Measurements from ENCODE around the gene GBGT1.

GBGT1 gene

GRCh38 chr9:133142684-133143622 lies 20.8 kb downstream of the GBGT1 start:
- no peak for DNase-seq

GRCh38 chr9:133141833-133142595 lies 21.7 kb downstream of the GBGT1 start:
- DNase-seq: no peak

GRCh38 chr9:133140606-133141005 lies 23.1 kb downstream of the GBGT1 start:
- DNase-seq: no peak

GRCh38 chr9:133140174-133140505 lies 23.6 kb downstream of the GBGT1 start:
- no peak for DNase-seq

- no peak for DNase-seq
Observed at GRCh38 chr9:133139246-133140173, 24.2 kb downstream of the GBGT1 start.

- no peak for DNase-seq
Observed at GRCh38 chr9:133137451-133138231, 26.1 kb downstream of the GBGT1 start.

GRCh38 chr9:133135146-133135745 lies 28.5 kb downstream of the GBGT1 start:
- peak; percentile 77 for DNase-seq

- DNase-seq: no peak
Observed at GRCh38 chr9:133134388-133135145, 29.1 kb downstream of the GBGT1 start.

GRCh38 chr9:133133681-133134387 lies 29.9 kb downstream of the GBGT1 start:
- peak; percentile 86 for DNase-seq

- no peak for DNase-seq
Observed at GRCh38 chr9:133132174-133132573, 31.5 kb downstream of the GBGT1 start.

- no peak for DNase-seq
Observed at GRCh38 chr9:133131506-133131905, 32.2 kb downstream of the GBGT1 start.

GRCh38 chr9:133130685-133131244 lies 32.9 kb downstream of the GBGT1 start:
- no peak for DNase-seq

GRCh38 chr9:133129001-133129795 lies 34.5 kb downstream of the GBGT1 start:
- DNase-seq: no peak

GRCh38 chr9:133128152-133128551 lies 35.6 kb downstream of the GBGT1 start:
- DNase-seq: no peak

- DNase-seq: no peak
Observed at GRCh38 chr9:133127340-133127981, 36.3 kb downstream of the GBGT1 start.

GRCh38 chr9:133126697-133127339 lies 36.9 kb downstream of the GBGT1 start:
- no peak for DNase-seq

GRCh38 chr9:133125941-133126696 lies 37.6 kb downstream of the GBGT1 start:
- DNase-seq: no peak

Measured in NCI-H1105 treated with DMSO at 0.1 percent for 48 hours (cell line).